ENCODE results near the gene ASB7.

DNA sequence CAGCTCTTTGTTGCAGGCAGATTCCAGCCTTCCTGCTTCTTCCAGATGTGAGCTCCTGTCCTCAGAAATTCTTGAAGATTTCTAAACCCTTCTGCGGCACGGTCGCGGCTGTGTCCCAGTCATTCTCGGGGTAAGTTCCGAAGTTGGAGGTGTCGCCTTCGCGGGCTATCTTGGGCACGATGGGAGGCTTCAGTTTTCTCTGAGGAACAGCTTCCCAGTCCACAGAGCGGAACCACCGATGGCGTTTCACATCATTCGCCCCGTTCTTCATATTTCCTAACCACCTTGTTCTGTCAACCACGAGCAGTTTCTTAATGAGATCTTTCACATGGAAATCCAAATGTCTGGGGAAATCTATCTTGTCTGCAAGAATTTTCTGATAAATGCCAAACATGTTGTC is 48.9 kb upstream of the ASB7 start:
- TF ChIP-seq, protein P1, sequence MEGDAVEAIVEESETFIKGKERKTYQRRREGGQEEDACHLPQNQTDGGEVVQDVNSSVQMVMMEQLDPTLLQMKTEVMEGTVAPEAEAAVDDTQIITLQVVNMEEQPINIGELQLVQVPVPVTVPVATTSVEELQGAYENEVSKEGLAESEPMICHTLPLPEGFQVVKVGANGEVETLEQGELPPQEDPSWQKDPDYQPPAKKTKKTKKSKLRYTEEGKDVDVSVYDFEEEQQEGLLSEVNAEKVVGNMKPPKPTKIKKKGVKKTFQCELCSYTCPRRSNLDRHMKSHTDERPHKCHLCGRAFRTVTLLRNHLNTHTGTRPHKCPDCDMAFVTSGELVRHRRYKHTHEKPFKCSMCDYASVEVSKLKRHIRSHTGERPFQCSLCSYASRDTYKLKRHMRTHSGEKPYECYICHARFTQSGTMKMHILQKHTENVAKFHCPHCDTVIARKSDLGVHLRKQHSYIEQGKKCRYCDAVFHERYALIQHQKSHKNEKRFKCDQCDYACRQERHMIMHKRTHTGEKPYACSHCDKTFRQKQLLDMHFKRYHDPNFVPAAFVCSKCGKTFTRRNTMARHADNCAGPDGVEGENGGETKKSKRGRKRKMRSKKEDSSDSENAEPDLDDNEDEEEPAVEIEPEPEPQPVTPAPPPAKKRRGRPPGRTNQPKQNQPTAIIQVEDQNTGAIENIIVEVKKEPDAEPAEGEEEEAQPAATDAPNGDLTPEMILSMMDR (IDR thresholded peaks at IDR 0.05; ENCODE audit: poor library complexity) = no peak
- TF ChIP-seq EZH2 (IDR thresholded peaks at IDR 0.05; ENCODE audit: borderline replicate concordance) = no peak

Measured in hepatocyte (in vitro differentiated cells).